Left colon (tissue), 2 donors: ENCODE results near the gene MAPK12. TPM values are rescaled to one million over a fixed set of nuclear protein-coding genes. Genes with fewer than 3 reads are reported as not detected.

Experiments
- ATAC-seq: fragments of 200-7000 bp; cut with Tn5 transposase; one replicate; pipeline ENCODE4 v1.9.1; 2020; ENCODE audit warnings: mild to moderate bottlenecking, moderate library complexity
- DNase-seq, 2 donors: peaks; one replicate each; pipeline ENCODE4 v3.0.0-alpha.2; 2020
- intact Hi-C, 2 donors: fragments of 100-400 bp; cut with DNase I in 1 of 2; cut with micrococcal nuclease in 1 of 2; formaldehyde crosslinking; loops; one replicate each; pipeline versions ENCODE4 v1.11.2 to v1.14.0; 2022; cut with DNase I, micrococcal nuclease
- total RNA-seq, 2 donors: library from RNA; stranded (reverse); fragmentation: NEBNext Ultra II Directional; extraction: Animal tissue kit (Norgen Biotek cat#: 25700); gene quantifications; one replicate each; pipeline ENCODE4 v1.2.1, GENCODE V29; 2021
- donor health status: DM: no; HTN: no; CAD: no.
- donor health status: DM: yes; HTN: yes; CAD: no.

MAPK12 gene
- total RNA-seq, 2 donors from 2014 or later, result 3.0 to 3.1 TPM

- intact Hi-C loops, result no loop called here
- no peak for ATAC-seq
- no peak for DNase-seq
Measured at GRCh38 chr22:50258361-50259292, 2.9 kb downstream of the MAPK12 start.

DNA sequence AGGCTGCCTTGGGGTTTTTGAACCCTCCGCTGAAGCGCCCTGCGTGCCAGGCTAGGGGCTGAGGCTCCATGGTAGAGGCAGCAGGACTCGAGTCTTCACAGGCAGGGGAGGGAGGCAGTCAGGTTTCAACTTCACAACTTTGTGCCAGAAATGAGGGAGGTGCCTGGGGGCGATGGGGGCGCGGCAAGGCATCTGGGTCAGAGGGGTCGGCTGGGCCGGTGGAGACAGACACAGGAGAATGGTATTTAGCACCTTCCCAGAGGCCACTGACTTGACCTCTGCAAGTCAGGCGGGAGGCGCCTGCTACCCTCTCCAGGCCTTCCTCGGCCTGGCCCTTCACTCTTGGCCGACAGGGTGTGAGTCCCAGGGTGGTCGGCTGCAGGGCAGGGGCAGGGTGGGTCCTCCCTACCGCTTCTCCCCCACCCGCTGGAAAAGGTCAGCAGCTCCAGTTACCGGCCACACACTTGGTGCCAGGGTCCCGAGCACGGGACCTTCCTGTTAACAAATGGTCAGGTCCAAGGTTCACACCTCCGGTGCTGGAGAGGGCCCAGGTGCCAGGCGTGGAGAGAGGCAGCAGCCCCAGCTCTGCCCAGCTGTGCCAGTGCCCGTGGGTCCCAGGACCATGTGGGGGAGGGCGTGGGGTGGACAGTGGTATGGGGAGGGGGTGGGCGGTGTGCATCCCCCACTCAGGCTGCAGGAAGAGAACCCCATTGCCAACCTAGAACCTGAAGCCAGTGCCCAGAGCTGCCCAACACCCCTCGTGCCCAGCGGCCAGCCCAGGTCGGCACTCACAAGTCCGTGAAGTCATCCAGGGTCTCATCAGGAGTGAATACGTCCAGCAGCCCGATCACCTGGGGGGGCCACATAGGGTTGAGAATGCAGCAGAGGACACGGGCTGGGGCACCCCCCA lies 3.8 kb downstream of the MAPK12 start:
- DNase-seq, result no peak

GRCh38 chr22:50257041-50257440 lies 4.4 kb downstream of the MAPK12 start:
- no peak for ATAC-seq
- DNase-seq, result no peak
- intact Hi-C loops, result no loop called here

More for the DNA sequence above, 3.8 kb downstream of the MAPK12 start:
- intact Hi-C loops, result no loop called here
- peak; percentile 44 for ATAC-seq

DNA sequence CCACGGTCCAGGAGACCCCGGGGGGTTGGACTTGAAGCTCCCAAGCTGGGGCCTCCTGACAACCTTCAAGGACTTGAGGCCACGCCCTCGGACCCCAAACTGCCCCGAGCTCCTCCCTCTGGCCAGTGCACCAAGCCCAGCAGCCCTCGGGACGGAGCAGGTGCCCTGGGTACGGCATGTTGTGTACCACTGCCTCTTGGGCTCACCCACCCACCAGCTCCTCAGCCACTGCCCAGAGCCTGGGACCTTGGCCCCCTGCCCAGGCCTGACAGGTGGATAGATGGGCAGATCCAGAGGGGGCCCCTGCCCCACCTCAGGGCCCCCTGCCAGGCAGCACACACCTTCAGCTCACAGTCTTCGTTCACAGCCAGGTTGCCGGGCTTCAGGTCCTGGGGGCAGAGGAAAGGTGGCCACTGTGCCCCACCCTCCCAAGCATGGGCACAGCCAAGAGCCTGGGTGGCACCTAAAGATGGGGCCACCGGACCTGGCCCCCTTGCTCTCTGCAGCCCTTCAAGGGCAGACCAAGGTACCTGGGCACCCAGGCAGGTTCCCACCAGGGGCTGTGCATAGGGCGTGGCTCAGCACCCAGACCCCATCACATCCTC lies 5.1 kb downstream of the MAPK12 start:
- intact Hi-C loops, result no loop called here

GRCh38 chr22:50255607-50256006 lies 5.9 kb downstream of the MAPK12 start:
- intact Hi-C loops, result no loop called here
- no peak for DNase-seq
- no peak for ATAC-seq

More for the DNA sequence above, 5.1 kb downstream of the MAPK12 start:
- no peak for DNase-seq
- ATAC-seq, result no peak

DNA sequence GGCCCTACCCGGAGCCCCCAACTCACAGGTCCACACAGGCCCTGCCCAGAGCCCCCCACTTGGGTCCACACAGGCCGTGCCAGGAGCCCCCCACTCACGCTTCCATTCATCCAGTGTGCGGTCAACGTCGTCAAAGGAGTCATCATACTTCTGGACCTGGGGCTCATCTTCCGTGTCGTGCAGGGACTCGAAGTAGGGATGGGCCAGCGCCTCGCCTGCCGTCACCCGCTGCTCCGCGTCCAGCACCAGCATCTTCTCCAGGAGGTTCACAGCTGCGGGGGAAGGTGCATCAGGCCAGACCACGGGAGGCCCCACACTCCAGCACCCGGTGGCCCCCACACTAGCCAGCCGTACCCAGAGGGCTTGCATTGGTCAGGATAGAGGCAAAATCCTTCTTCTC lies 6.4 kb downstream of the MAPK12 start:
- intact Hi-C loops, result no loop called here
- no peak for ATAC-seq
- no peak for DNase-seq

- ATAC-seq (no peak), DNase-seq (no peak)
- intact Hi-C loops, result loop anchor here in 1 of 2 donors (5.0 kb wide), 1 partner anchor 88 kb away; the partner anchor contains the start of gene PPP6R2
Measured at GRCh38 chr22:50253941-50254340, 7.5 kb downstream of the MAPK12 start.

DNA sequence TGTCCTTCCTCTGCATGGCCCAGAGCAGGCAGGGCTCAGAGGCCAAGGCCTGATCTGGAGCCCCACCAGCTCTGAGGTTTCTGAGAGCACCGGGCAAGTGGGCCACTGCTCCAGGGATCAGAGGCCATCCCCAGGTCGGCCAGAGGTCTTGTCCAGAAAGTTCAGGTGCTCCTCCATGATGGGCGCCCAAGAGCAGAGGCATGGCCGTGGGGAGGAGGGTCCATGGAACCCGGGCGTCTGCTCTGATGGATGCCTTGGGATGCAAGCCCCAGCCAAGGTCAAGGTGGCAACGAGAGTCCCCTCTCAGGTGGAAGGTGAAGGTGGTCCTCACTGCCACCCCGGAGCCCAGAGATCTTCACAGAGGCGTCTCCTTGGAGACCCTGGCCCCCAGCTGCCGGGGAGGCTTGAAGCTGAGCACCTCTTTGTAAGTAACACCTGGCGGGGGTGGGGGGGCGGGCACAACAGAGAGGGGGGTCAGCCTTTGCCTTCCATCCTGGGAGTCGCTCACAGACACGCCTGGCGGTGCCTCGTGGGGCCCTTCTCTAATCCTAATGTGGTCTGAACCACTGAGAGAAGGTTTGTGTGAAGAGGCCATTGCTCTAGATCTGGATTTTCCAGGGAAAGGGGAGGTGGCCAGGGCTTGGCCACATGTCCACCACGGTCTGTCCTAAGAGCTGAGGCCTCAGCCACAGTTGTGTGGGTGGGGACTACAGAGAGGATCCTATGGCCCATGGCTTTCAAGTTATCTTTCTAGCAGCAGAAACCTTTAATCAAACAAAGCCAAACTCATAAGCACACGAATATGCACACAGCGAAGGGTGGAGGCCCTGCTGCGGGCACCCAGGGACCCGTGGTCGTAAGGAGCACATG lies 8.2 kb downstream of the MAPK12 start:
- DNase-seq (no peak), ATAC-seq (no peak)
- intact Hi-C loops, result loop anchor here in 1 of 2 donors (5.0 kb wide), 1 partner anchor 89 kb away; the partner anchor contains the start of gene PPP6R2

DNA sequence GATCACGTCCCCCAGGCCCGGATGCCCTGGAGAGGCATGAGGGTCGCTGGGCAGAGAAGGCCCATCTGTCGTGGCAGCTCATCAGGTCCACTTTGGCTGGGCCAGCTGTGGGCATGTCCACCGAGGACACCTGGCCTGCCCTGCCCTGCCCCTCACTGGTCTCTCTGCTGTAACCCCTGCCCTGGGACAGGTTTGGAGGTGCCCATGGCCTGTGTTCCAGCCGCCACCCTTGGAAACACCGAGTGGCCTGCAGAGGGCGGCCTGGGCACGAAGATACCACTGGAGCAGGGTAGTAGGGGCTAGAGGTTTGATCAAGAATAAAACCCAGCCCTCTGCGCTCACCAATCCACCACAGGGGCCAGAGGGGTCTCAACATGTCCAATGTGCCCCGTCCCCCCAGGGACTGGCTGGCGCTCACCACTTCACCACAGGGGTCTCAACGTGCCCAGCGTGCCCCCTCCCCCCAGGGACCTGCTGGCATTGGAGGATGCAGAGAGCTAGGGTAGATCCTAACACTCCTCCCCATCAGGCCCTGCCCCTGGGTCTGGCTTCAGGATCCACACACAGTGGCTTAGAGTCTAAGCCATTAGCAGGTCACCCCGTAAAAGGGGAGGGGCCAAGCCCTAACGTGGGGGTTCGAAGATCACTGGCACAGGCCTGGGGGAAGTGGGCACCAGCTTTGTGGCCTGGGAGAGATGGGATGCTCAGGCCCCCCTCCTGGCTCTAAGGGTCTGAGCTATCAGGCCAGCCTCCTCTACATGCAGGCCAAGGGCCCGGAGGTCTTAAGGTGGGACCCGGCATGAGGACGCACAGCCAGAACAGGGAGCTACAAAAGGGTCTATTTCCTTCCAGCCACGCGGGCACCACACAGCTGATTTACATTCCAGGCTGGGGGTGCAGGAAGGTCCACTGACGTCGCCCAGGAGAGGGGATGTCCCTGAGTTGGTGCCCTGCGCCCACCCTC lies 9.1 kb downstream of the MAPK12 start:
- peak; percentile 78 to 86 for DNase-seq
- peak; percentile 65 for ATAC-seq
- intact Hi-C loops, result loop anchor here in 1 of 2 donors (5.0 kb wide), 1 partner anchor 90 kb away; the partner anchor contains the start of gene PPP6R2

- no peak for DNase-seq
- intact Hi-C loops, result loop anchor here in 1 of 2 donors (5.0 kb wide), 1 partner anchor 91 kb away; the partner anchor contains the start of gene PPP6R2
- ATAC-seq, result peak; percentile 10
Measured at GRCh38 chr22:50251477-50252081, 9.9 kb downstream of the MAPK12 start.

DNA sequence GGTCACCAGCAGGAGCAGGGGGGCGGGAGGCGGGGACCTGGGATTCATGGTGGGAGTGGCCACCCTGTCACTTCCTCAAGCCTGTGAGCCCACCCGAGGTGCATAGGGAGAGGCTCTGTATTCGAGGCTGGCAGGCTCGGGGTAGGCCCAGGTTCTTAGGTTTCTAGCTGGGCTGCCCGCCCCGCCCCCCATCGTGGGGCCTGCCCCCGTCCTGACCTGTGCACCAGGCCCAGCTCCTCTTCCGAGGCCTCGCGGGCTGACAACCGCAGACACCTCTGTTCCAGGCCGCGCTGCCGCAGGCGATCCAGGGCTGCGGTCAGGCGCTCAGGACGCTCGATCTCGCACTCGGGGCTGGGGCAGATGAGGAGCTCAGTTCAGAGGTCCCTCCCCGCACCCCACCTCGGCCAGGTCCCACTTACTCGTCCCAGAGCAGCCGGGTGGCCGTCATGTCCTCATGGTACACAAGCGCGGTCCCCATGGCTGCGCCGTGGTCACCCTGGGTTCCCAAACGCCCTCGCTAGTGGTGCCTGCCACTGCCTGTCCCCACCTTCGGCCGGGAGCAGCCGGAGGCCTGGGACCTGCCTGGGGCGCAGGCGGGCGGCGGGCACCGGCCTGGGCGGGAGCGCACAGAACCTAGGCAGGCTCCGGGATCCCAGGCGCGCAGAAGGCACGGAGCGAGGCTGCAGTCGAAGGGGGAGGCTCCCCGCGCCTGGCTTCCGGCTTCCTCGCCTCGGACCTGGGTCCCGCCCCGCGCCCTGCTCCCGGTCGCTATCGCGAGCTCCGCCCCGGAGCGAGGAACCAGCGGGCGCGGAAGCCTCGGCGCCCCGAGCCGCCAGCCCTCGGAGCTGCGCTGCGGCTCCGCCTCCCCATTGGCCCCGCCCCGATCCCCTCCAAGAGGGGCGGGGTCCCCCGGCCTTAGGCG lies 10.7 kb downstream of the MAPK12 start, which contains the start of gene HDAC10:
TSS of gene HDAC10 (minus strand) at position 711 of the 922 bp plus-strand sequence. CDS start at position 478, 233 bp downstream.
- intact Hi-C loops, result loop anchor here in 1 of 2 donors (5.0 kb wide), 1 partner anchor 91 kb away; the partner anchor contains the start of gene PPP6R2
- DNase-seq (peak; percentile 84 to 91), ATAC-seq (peak; percentile 85)

DNA sequence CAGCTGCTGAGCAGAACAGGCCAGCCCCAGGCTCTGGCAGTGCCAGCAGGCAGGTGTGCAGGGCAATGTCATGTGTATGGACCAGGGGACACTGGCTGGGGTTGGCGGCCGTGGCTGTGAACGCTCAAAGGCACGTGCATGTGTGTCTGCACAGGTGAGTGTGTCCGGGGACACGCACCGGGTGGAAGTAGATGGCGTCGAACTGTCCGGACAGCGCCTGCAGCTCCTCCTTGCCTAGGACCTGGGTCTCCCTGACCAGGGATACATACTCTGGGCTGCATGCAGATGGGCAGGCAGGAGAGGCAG lies 11.3 kb downstream of the MAPK12 start:
- intact Hi-C loops, result loop anchor here in 1 of 2 donors (5.0 kb wide), 1 partner anchor 92 kb away; the partner anchor contains the start of gene PPP6R2
- ATAC-seq, result no peak
- DNase-seq, result no peak

DNA sequence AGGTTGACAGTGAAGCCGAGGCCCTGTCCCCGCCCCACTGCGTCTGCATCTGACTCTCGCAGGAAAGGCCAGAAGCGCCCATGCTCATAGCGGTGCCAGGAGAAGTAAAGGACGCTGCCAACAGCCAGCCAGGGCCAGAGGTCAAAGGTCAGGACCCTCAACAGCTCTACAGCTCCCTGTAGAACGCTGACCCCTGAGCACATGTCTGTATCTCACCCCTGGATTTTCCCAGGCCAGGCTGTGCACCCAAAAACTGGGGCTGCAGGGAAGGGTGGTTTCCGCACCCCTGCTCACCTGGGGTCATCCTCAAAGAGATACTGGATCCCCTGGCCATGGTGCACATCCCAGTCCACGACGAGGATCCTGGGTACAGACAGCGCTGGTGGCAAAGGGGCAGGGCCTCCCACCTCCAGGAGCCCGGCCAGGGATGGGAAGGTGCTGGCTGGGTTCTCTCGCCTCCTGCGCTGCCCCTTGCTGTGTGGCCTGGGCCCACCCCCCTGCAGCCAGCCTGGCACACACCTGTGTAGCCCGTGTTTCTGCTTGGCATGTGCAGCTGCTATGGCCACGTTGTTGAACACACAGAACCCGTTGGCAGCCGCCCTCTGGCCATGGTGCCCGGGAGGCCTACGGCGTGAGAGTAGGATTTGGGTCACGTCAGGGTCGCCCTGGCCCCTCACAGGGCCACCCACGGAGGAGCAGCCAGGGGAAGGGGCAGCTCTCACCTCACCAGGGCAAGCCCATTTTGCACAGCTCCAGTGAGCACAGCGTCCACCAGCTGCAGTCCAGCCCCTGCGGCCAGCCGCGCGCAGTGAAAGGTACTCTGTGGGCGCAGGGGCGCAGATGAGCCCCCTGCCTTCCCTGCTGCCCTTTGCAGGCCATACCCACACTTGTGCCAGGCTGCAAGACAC lies 11.9 kb downstream of the MAPK12 start:
- ATAC-seq (no peak), DNase-seq (no peak)
- intact Hi-C loops, result loop anchor here in 1 of 2 donors (5.0 kb wide), 1 partner anchor 93 kb away; the partner anchor contains the start of gene PPP6R2
